Vagina (tissue), 2 donors: ENCODE results near the gene DAPP1.

Experiments used
- POLR2A ChIP-seq, 2 donors: fragments of 450-650 bp; IDR thresholded peaks; one replicate each; pipeline ENCODE4 v1.6.1; 2017; ENCODE audit warnings: antibody characterized with exemption in 2 of 2, mild to moderate bottlenecking in 2 of 2, moderate library complexity in 2 of 2
- TF ChIP-seq, protein P1 (sequence below), 3 experiments: fragments of 450-650 bp in 2 of 3; fragments of 200-600 bp in 1 of 3; sonication (generic) in 1 of 3; IDR thresholded peaks; one replicate each; pipeline ENCODE4 v1.5.1; 2017 to 2019; ENCODE audit warnings: antibody characterized with exemption in 3 of 3, mild to moderate bottlenecking in 2 of 3, moderate library complexity in 2 of 3

DNA sequence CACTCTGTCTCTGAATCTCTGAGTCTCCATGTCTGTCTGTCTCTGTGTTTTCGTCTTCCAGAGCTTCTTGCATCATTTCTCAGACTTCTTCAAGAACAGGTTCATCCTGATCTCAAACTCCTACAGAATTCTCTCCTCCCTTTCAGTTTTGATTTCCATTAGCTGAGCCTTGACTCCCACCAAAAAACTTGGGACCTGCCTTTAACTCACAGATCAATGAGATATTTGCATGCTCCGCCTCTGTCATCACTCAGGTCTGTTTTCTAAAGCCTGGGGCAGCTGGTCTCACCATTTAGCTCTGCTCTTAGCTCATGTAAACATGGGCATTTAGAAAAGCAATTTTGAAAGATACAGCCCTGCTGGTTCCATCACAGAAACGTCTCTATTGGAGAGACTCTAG, 8.6 kb downstream of the DAPP1 start:
- TF ChIP-seq, protein P1, sequence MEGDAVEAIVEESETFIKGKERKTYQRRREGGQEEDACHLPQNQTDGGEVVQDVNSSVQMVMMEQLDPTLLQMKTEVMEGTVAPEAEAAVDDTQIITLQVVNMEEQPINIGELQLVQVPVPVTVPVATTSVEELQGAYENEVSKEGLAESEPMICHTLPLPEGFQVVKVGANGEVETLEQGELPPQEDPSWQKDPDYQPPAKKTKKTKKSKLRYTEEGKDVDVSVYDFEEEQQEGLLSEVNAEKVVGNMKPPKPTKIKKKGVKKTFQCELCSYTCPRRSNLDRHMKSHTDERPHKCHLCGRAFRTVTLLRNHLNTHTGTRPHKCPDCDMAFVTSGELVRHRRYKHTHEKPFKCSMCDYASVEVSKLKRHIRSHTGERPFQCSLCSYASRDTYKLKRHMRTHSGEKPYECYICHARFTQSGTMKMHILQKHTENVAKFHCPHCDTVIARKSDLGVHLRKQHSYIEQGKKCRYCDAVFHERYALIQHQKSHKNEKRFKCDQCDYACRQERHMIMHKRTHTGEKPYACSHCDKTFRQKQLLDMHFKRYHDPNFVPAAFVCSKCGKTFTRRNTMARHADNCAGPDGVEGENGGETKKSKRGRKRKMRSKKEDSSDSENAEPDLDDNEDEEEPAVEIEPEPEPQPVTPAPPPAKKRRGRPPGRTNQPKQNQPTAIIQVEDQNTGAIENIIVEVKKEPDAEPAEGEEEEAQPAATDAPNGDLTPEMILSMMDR (IDR thresholded peaks at IDR 0.05) = no peak
- no peak for TF ChIP-seq POLR2A (IDR thresholded peaks at IDR 0.05)
